AG10803 (cell line): Measurements from ENCODE around the gene B4GALNT3.

Experiments
- DNase-seq: peaks from one replicate; pipeline ENCODE4 v3.0.0; 2010; ENCODE audit warnings: low read depth
- H3K4me3 ChIP-seq: 2 replicates; pipeline ENCODE4 v1.5.1; 2011; ENCODE audit warnings: mild to moderate bottlenecking, low read length, control low read depth
- CTCF ChIP-seq: conservative IDR thresholded peaks from 2 replicates; pipeline ENCODE4 v1.5.1; 2011; ENCODE audit warnings: mild to moderate bottlenecking, low read length, control low read depth, inconsistent platforms

B4GALNT3 gene

DNA sequence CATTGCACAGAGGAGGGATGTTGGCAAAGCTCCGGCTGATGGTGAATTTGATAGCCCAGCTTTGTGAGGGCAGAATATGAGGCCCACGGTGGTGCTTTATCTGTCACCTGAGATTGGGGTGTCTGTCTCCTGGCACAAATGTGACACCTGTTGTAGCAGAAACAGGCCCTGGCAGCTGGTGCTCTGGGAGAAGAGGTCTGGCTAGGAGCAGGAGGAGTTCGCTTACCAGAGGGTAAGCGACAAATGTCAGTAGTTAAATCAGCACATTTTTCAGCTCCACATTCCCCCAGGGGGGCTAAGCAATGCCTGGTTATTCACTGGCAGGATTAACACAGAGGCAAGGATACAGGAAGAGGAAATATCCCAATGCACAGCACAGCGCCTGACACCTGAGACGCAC, 71.1 kb downstream of the B4GALNT3 start:
- TF ChIP-seq CTCF, result no peak
- H3K4me3 ChIP-seq, result no peak overlapping the region
- DNase-seq, result no peak

- no peak for TF ChIP-seq CTCF
- DNase-seq, result peak; percentile 69
- no peak overlapping the region for H3K4me3 ChIP-seq
Observed at GRCh38 chr12:531951-532585, 72.3 kb downstream of the B4GALNT3 start.

DNA sequence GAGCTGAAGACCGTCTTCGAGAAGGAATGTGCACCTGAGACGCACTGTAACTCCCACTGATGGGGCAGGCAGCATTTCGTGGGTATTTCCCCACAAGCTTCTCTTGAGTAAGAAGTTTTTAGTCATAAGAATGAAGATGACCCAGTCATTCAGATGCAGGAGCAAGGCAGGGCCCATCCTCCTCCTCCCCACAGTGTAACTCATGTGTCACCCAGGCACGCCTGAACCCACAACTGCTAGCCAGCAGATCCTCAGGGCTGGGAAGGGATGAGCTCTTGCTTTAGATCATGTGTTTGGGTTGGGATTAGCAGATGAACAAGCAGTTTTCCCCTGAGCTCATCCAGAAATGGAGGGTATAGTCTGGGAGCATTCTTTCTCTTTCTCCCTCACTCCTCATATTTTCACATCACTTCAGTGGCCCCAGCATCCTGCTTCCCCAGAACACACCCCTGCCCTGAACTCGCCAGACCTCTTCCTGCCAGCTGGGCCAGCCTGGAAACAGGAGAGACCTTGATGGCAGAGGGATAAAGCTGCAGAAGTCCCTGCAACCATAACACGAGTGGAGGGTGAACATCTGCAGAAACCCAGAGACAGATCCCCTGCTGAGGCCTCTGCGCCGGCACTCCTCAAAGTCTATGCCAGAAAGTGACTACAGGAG, 73.3 kb downstream of the B4GALNT3 start:
- TF ChIP-seq CTCF, result no peak
- no peak overlapping the region for H3K4me3 ChIP-seq
- DNase-seq, result peak; percentile 97

GRCh38 chr12:533718-534117, 74.0 kb downstream of the B4GALNT3 start:
- TF ChIP-seq CTCF, result no peak

DNA sequence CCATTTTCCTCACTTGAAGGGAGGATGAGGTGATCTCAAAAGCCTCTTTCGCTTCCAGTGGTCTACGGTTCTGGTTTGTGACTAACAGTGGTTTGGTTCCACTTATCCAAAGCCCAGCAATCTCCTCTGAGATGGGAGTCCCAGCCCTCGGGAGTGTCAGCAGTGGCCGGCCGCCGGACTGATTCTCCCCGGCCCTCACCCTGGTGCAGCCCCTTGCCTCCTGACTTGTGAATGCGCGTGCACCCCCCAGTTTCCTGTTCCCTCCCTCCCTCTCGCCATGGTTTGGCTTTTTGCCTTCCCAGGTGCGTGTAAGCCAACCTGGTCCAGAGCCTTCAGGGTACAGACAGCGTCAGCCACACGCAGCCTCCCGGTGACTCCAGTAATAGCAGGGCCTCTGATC, 74.5 kb downstream of the B4GALNT3 start:
- no peak for TF ChIP-seq CTCF
- no peak for DNase-seq
- H3K4me3 ChIP-seq, result no peak overlapping the region

More at GRCh38 chr12:533718-534117, 74.0 kb downstream of the B4GALNT3 start:
- DNase-seq, result no peak
- no peak overlapping the region for H3K4me3 ChIP-seq

- TF ChIP-seq CTCF, result no peak
- DNase-seq, result no peak
- no peak overlapping the region for H3K4me3 ChIP-seq
Observed at GRCh38 chr12:535396-535795, 75.7 kb downstream of the B4GALNT3 start.

DNA sequence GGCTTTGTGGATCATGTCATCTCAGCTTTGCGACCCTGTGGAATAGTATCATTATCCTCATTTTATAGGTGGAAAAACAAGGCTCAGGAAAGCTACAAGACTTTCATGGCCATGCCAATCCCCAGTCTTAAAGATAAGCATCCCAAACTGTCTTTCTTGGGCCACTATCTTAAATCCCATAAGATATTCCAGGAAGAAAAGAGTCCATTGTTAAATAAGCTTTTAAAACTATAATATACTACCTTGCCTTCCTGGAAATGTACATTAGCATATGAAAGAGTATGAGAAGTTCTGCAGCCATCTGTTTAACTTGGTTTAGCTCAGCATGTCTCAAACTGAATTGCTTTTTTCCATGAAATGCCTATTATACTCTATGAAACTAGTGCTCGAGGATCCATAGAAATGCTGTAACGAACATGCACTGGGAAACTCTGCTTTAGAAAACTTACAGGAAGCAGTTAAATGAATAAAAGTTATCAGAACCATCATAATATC, 77.1 kb downstream of the B4GALNT3 start:
- no peak for TF ChIP-seq CTCF
- no peak overlapping the region for H3K4me3 ChIP-seq
- DNase-seq, result no peak
